ENCODE measurements around the gene CRYBG1. TPM values are rescaled to one million over a fixed set of nuclear protein-coding genes. Genes with fewer than 3 reads are reported as not detected.

CRYBG1 gene
- polyA plus RNA-seq, 2 of the 4 experiments (the other 2 are of a cell fraction): 0.31 to 0.37 TPM

- no peak overlapping the region for H3K4me3 ChIP-seq
- H3K27ac ChIP-seq: no peak overlapping the region
- ATAC-seq (no peak), FAIRE-seq (no peak), DNase-seq (ENCODE audit: low read depth in 1 of 2, low spot score in 1 of 2) (no peak)
- H3K4me2 ChIP-seq: no peak overlapping the region
- WGBS (ENCODE audit: missing lambda C conversion rate): 82% methylated on average over 6 of the region's 6 CpGs
- H3K4me1 ChIP-seq: peaks cover 29% of the 10 kb centered on the region
- ChIA-PET POLR2A (no interaction called here), CTCF (interaction anchor here (0.9 to 1.4 kb wide), 5 partner anchors 8 to 34 kb away, joined by 3 read pairs; no protein-coding TSS in a partner anchor)
- no peaks in the 10 kb centered on the region for H3K9me3 ChIP-seq
- TF ChIP-seq HOXA7 (CRISPR knock-in tag; IDR thresholded peaks at IDR 0.05): no peak
- no peak for TF ChIP-seq RAD21 (conservative IDR thresholded peaks at IDR 0.05 in 1 of 2, IDR thresholded peaks at IDR 0.05 in 1 of 2)
These were observed 162.2 kb downstream of the CRYBG1 start for GRCh38 chr6:106522562-106523250.

DNA sequence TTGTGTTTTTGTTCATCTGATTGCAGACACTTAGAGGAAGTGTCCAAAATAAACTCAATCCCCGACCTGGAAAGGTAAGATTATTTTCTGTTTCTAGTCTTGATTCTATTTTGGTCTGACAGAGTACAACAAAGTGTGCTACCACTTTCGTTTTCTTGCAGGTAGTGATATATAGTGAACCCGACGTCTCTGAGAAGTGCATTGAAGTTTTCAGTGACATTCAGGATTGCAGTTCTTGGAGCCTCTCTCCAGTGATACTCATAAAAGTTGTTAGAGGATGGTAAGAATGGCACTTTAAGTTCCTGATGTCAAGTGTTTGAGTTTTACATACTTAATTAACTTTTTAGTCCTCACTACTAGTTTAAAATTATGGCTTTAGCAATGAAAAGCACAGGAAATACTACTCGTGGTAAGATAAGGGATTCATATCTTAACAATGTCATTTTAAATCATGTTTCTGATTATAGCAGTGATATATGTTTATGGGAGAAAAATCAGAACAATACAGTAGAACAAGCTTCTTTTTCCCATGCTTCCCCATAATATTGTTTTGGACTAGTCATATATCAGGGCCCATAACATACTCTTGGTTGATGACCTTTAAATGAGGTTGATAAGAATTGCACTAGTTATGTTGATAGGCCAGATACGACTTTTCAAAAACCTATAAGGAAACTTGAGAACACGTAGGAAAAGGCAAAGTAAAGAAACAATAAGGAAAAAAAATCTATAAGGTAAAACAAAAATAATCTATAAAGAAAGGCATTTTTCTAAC lies 164.8 kb downstream of the CRYBG1 start:
- H3K4me3 ChIP-seq: no peak overlapping the region
- CTCF ChIA-PET: interaction anchor here (1.3 kb wide), 1 partner anchor 9 kb away, joined by 3 read pairs; no protein-coding TSS in a partner anchor
- FAIRE-seq (no peak), DNase-seq (ENCODE audit: low read depth in 1 of 2, low spot score in 1 of 2) (no peak), ATAC-seq (peak in 1 of 2 experiments; percentile 55; a peak in 3 of 6 replicates)
- no peak for TF ChIP-seq FOXS1 (CRISPR knock-in tag; IDR thresholded peaks at IDR 0.05)
- no peak for TF ChIP-seq HMGXB4 (CRISPR knock-in tag; IDR thresholded peaks at IDR 0.05; ENCODE audit: borderline replicate concordance)
- no peak for TF ChIP-seq ZFP36 (IDR thresholded peaks at IDR 0.05; ENCODE audit: borderline replicate concordance, partially characterized antibody)
- TF ChIP-seq KDM5A (IDR thresholded peaks at IDR 0.05): no peak
- TF ChIP-seq GATA3 (IDR thresholded peaks at IDR 0.05; ENCODE audit: borderline replicate concordance): no peak
- TF ChIP-seq ZNF302 (CRISPR knock-in tag; IDR thresholded peaks at IDR 0.05): no peak
- no peak for TF ChIP-seq ATOH8 (CRISPR knock-in tag; IDR thresholded peaks at IDR 0.05; ENCODE audit: low read depth)
- TF ChIP-seq CEBPB (IDR thresholded peaks at IDR 0.05): no peak
- 18% methylated on average over 7 of the region's 7 CpGs for WGBS (ENCODE audit: missing lambda C conversion rate)
- H3K27ac ChIP-seq: peak overlapping the region; percentile 44 to 50; a peak in 5 of 6 replicates
- POLR2A ChIA-PET: no interaction called here
- H3K9me3 ChIP-seq: no peaks in the 10 kb centered on the region
- peaks cover 41% of the 10 kb centered on the region for H3K4me1 ChIP-seq
- H3K4me2 ChIP-seq: peak overlapping the region; percentile 73

DNA sequence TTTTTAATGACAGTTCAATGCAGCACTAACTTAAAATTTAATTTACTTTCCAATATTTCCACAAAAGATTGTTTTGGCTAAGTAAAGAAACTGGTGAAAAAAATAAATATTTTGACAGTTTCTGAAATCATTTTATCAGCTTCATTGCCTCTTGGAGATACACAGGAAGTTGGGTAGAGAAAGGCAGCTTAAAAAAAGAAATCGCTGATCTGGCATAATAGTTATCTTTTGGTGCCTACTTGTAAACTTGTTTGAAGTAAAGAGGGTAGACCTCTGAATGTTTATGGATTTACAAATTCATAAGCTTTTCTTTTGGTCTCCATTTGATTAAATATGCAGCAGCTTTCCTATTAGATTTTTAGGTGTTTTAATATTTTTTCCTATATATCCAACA lies 165.4 kb downstream of the CRYBG1 start:
- Histone ChIP-seq H3K4me2 (peak overlapping the region; percentile 73), H3K4me1 (peaks cover 46% of the 10 kb centered on the region), H3K27ac (peak overlapping the region in 1 of 2 experiments; percentile 44; a peak in 2 of 6 replicates), H3K9me3 (no peaks in the 10 kb centered on the region), H3K4me3 (no peak overlapping the region)
- FAIRE-seq (no peak), ATAC-seq (no peak), DNase-seq (ENCODE audit: low read depth in 1 of 2, low spot score in 1 of 2) (no peak)
- CTCF ChIA-PET: interaction anchor here (1.3 kb wide), 1 partner anchor 9 kb away, joined by 3 read pairs; no protein-coding TSS in a partner anchor
- WGBS (ENCODE audit: missing lambda C conversion rate): 88% methylated on average over 1 of the region's 1 CpG
- POLR2A ChIA-PET: no interaction called here
- TF ChIP-seq MAFK (IDR thresholded peaks at IDR 0.05; ENCODE audit: partially characterized antibody) (peak; percentile 97), POLR2AphosphoS2 (conservative IDR thresholded peaks at IDR 0.05; ENCODE audit: low read length) (no peak)

GRCh38 chr6:106527117-106527516 lies 166.6 kb downstream of the CRYBG1 start:
- DNase-seq (ENCODE audit: low read depth in 1 of 2, low spot score in 1 of 2): no peak
- Histone ChIP-seq H3K4me3 (no peak overlapping the region), H3K4me1 (peaks cover 51% of the 10 kb centered on the region), H3K4me2 (peak overlapping the region; percentile 69; the same call in 2 of the 3 replicates), H3K27ac (peak overlapping the region; percentile 63 to 85; a peak in 5 of 6 replicates), H3K9me3 (no peaks in the 10 kb centered on the region)
- 63% methylated on average over 2 of the region's 2 CpGs for WGBS (ENCODE audit: missing lambda C conversion rate)
- POLR2A ChIA-PET: no interaction called here
- CTCF ChIA-PET: no interaction called here
- ATAC-seq: no peak
- TF ChIP-seq NR3C1 (IDR thresholded peaks at IDR 0.05): no peak
- TF ChIP-seq SREBF2 (IDR thresholded peaks at IDR 0.05): no peak
- no peak for FAIRE-seq

Measured in A549 (cell line).